Measurements from ENCODE around the gene NGRN. TPM values are rescaled to one million over a fixed set of nuclear protein-coding genes. Genes with fewer than 3 reads are reported as not detected.
"Not testable (repeated sequence)": the region's sequence is repeated elsewhere in the genome, so short reads cannot be mapped to it uniquely, and the experiment has no call there.

Gene NGRN
- total RNA-seq, 1 experiment from 2014 or later: 29.9 TPM

DNA sequence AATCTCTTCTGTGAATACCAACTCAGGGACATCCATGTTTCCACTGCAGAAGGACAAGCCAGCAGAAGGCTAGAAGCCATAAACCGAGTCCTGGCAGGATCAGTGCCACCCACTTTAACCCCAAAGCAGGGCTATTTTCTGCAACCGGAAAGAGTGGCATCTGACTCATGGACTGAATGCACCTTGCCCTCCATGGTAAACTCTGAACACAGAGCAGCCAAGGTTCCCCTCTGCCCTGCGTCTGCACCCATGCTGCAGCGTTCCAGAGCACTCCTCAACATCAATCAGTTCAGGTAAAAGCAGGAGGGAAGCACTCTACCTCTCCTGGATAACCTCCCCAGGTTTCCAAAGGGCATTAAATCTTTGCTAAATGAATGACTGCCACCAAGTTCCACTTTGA, 801 bp upstream of the NGRN start:
- Histone ChIP-seq H4K20me1 (ENCODE audit: insufficient read depth, low read depth, low read length) (peaks cover 17% of the 10 kb centered on the region), H3K27me3 (ENCODE audit: low read length) (no peaks in the 10 kb centered on the region), H3K36me3 (ENCODE audit: insufficient read depth, low read length) (peaks cover 13% of the 10 kb centered on the region; the same call in 1 of the 2 replicates), H2AFZ (ENCODE audit: low read length) (no peak overlapping the region; the same call in 1 of the 2 replicates), H3K4me1 (ENCODE audit: low read length) (peaks cover 42% of the 10 kb centered on the region), H3K9me3 (ENCODE audit: low read length) (no peaks in the 10 kb centered on the region), H3K9me2 (replicated peaks; ENCODE audit: insufficient read depth, low read length) (no peaks in the 10 kb centered on the region), H3K27ac (ENCODE audit: low read length) (peak overlapping the region; percentile 76), H3K4me3 (ENCODE audit: low read length) (peak overlapping the region; percentile 79), H3K79me2 (ENCODE audit: low read length) (peaks cover 36% of the 10 kb centered on the region), H3K4me2 (ENCODE audit: low read depth, low read length, poor library complexity, severe bottlenecking) (peak overlapping the region; percentile 82), H3K9ac (ENCODE audit: low read length) (peak overlapping the region; percentile 97)
- peak; percentile 67 for DNase-seq

DNA sequence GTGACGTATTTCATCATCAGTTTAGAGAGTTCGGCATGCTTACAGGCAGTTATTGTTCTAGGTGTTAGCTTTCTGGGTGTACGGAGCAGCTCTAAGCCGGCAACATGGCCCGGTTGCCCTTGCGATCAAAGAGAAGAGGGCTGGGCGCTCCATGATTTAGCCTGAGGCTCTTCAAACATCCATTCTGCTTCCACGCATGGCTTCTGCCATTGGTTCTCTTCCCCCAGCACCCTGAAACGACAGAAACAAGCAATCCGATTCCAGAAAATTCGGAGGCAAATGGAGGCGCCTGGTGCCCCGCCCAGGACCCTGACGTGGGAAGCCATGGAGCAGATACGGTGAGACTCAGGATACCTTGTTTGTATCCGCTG, 574 bp downstream of the NGRN start:
- Histone ChIP-seq H3K4me1 (ENCODE audit: low read length) (peaks cover 42% of the 10 kb centered on the region), H3K4me2 (ENCODE audit: low read depth, low read length, poor library complexity, severe bottlenecking) (peak overlapping the region; percentile 82), H3K79me2 (ENCODE audit: low read length) (peaks cover 49% of the 10 kb centered on the region), H3K9me3 (ENCODE audit: low read length) (no peaks in the 10 kb centered on the region), H3K36me3 (ENCODE audit: insufficient read depth, low read length) (peaks cover 26% of the 10 kb centered on the region; the same call in 1 of the 2 replicates), H3K27me3 (ENCODE audit: low read length) (no peaks in the 10 kb centered on the region), H3K9me2 (replicated peaks; ENCODE audit: insufficient read depth, low read length) (no peaks in the 10 kb centered on the region), H3K27ac (ENCODE audit: low read length) (peak overlapping the region; percentile 76), H2AFZ (ENCODE audit: low read length) (peak overlapping the region; percentile 68), H3K9ac (ENCODE audit: low read length) (peak overlapping the region; percentile 97), H3K4me3 (ENCODE audit: low read length) (peak overlapping the region; percentile 79), H4K20me1 (ENCODE audit: insufficient read depth, low read depth, low read length) (peaks cover 27% of the 10 kb centered on the region)
- DNase-seq: peak; percentile 81

DNA sequence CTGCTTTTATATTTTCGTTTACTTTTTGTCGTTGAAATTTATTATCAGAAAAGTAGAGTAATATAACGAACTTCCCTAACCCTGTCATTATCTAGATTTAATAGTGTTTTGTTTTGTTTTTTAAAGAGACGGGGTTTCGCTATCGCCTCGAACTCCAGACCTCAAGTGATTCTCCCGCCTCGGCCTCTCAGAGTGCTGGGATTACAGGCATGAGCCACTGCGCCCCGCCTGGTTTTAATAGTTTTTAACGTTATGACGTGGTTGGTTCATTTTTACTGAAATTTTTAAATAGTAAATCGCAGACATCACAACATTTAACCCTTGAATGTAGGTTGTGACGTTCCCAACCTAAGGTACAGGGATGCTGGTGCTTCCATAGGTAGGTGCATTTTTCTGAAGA, 1.0 kb downstream of the NGRN start:
- peaks cover 28% of the 10 kb centered on the region for H4K20me1 ChIP-seq (ENCODE audit: insufficient read depth, low read depth, low read length)
- peak overlapping the region; percentile 68; the same call in 1 of the 2 replicates for H2AFZ ChIP-seq (ENCODE audit: low read length)
- peaks cover 54% of the 10 kb centered on the region for H3K79me2 ChIP-seq (ENCODE audit: low read length)
- H3K4me3 ChIP-seq (ENCODE audit: low read length): peak overlapping the region; percentile 79
- peaks cover 42% of the 10 kb centered on the region for H3K4me1 ChIP-seq (ENCODE audit: low read length)
- peaks cover 30% of the 10 kb centered on the region; the same call in 1 of the 2 replicates for H3K36me3 ChIP-seq (ENCODE audit: insufficient read depth, low read length)
- H3K9me3 ChIP-seq (ENCODE audit: low read length): no peaks in the 10 kb centered on the region
- no peaks in the 10 kb centered on the region for H3K27me3 ChIP-seq (ENCODE audit: low read length)
- H3K27ac ChIP-seq (ENCODE audit: low read length): peak overlapping the region; percentile 76
- peak; percentile 64 for DNase-seq
- H3K9me2 ChIP-seq (replicated peaks; ENCODE audit: insufficient read depth, low read length): no peaks in the 10 kb centered on the region
- H3K4me2 ChIP-seq (ENCODE audit: low read depth, low read length, poor library complexity, severe bottlenecking): peak overlapping the region; percentile 82
- H3K9ac ChIP-seq (ENCODE audit: low read length): peak overlapping the region; percentile 97

DNA sequence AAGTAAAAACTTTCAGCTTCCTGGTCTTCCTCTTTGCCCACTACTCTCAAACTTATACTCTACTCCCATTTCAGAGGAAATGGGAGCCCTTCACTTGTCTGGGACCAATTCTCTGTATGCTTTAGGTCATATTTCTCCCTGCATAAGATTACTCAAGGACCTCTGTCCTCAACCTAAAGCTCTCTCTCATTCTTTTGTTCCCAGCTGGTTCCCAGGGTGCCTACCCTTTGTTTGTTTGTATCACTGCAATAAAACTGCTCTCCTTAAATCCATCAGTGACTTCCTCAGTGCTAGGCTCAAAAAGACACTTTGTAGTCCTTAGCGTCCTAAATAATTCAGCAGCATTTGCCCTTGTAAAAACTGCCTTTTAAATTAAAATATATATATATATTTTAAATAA, 2.9 kb downstream of the NGRN start:
- Histone ChIP-seq H3K4me1 (ENCODE audit: low read length) (peaks cover 40% of the 10 kb centered on the region), H3K79me2 (ENCODE audit: low read length) (peaks cover 64% of the 10 kb centered on the region), H3K4me2 (ENCODE audit: low read depth, low read length, poor library complexity, severe bottlenecking) (peak overlapping the region; percentile 82), H3K9me2 (replicated peaks; ENCODE audit: insufficient read depth, low read length) (no peaks in the 10 kb centered on the region), H3K27ac (ENCODE audit: low read length) (no peak overlapping the region), H3K9me3 (ENCODE audit: low read length) (no peaks in the 10 kb centered on the region), H4K20me1 (ENCODE audit: insufficient read depth, low read depth, low read length) (peaks cover 36% of the 10 kb centered on the region), H3K4me3 (ENCODE audit: low read length) (no peak overlapping the region), H3K9ac (ENCODE audit: low read length) (no peak overlapping the region), H3K27me3 (ENCODE audit: low read length) (no peaks in the 10 kb centered on the region), H2AFZ (ENCODE audit: low read length) (no peak overlapping the region), H3K36me3 (ENCODE audit: insufficient read depth, low read length) (peaks cover 40% of the 10 kb centered on the region; the same call in 1 of the 2 replicates)
- DNase-seq: no peak

DNA sequence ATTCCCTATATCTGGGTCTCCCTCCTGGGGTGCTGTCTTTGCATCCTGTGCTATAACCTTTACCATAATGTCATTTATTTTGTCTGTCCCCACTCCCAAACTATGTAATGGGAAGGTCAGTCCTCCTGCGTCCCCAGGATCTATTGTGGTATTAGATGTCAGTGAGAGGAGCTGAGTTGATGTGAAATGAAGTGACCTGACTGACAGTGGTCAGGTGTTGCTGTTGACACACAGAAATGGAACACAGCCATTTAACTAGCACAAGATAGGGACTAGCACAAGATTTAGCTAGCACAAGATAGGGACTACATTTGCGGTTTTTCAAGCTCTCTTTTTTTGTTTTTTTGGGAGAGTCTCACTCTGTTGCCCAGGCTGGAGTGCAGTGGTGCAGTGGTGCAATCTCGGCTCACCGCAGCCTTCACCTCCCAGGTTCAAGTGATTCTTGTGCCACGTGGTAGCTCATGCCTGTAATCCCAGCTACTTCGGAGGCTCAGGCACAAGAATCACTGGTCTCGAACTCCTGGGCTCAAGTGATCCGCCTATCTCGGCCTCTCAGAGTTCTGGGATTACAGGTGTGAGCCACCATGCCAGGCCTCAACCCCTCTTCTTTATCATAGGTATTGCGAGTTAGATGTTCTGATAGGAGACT, 5.2 kb downstream of the NGRN start:
- peaks cover 36% of the 10 kb centered on the region for H4K20me1 ChIP-seq (ENCODE audit: insufficient read depth, low read depth, low read length)
- no peaks in the 10 kb centered on the region for H3K9me3 ChIP-seq (ENCODE audit: low read length)
- no peak overlapping the region for H3K9ac ChIP-seq (ENCODE audit: low read length)
- H3K36me3 ChIP-seq (ENCODE audit: insufficient read depth, low read length): peaks cover 40% of the 10 kb centered on the region; the same call in 1 of the 2 replicates
- H2AFZ ChIP-seq (ENCODE audit: low read length): no peak overlapping the region
- H3K27ac ChIP-seq (ENCODE audit: low read length): no peak overlapping the region
- H3K79me2 ChIP-seq (ENCODE audit: low read length): peaks cover 62% of the 10 kb centered on the region
- no peak overlapping the region for H3K4me2 ChIP-seq (ENCODE audit: low read depth, low read length, poor library complexity, severe bottlenecking)
- no peaks in the 10 kb centered on the region for H3K9me2 ChIP-seq (replicated peaks; ENCODE audit: insufficient read depth, low read length)
- H3K4me1 ChIP-seq (ENCODE audit: low read length): peaks cover 23% of the 10 kb centered on the region
- no peak for DNase-seq
- no peak overlapping the region for H3K4me3 ChIP-seq (ENCODE audit: low read length)
- no peaks in the 10 kb centered on the region for H3K27me3 ChIP-seq (ENCODE audit: low read length)

DNA sequence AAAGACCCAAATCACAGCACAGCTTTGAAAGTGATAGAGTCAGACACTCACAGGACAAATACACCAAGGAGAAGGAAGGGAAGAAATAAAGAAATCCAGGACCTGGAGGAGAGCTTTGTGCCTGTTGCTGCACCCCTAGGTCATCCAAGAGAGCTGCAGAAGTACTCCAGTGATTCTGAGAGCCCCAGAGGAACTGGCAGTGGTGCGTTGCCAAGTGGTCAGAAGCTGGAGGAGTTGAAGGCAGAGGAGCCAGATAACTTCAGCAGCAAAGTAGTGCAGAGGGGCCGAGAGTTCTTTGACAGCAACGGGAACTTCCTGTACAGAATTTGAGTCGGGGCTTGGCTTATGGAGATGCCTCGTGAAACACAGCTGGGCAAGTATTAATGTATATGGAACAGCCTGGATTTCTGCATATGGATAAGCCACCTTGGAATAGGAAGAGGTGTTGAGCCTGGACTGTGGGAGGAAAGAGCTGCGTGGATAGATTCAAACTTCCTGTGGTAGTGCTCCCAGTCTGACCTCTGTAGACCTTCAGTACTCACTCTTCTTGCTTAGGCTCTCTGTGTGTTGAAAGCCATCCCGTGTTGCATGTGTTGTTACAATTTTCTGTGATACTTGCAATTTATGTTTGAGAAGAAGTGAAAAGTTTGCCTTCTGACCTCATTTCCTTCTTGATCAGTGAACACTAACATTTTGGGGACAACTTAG, 6.1 kb downstream of the NGRN start:
- Histone ChIP-seq H3K27me3 (ENCODE audit: low read length) (no peaks in the 10 kb centered on the region), H3K9me3 (ENCODE audit: low read length) (no peaks in the 10 kb centered on the region), H3K27ac (ENCODE audit: low read length) (no peak overlapping the region), H3K9ac (ENCODE audit: low read length) (no peak overlapping the region), H4K20me1 (ENCODE audit: insufficient read depth, low read depth, low read length) (peaks cover 34% of the 10 kb centered on the region), H3K79me2 (ENCODE audit: low read length) (peaks cover 53% of the 10 kb centered on the region), H3K4me1 (ENCODE audit: low read length) (peaks cover 19% of the 10 kb centered on the region), H3K4me2 (ENCODE audit: low read depth, low read length, poor library complexity, severe bottlenecking) (no peak overlapping the region), H3K4me3 (ENCODE audit: low read length) (no peak overlapping the region), H3K36me3 (ENCODE audit: insufficient read depth, low read length) (peaks cover 40% of the 10 kb centered on the region; the same call in 1 of the 2 replicates), H3K9me2 (replicated peaks; ENCODE audit: insufficient read depth, low read length) (no peaks in the 10 kb centered on the region), H2AFZ (ENCODE audit: low read length) (no peak overlapping the region)
- DNase-seq: no peak

DNA sequence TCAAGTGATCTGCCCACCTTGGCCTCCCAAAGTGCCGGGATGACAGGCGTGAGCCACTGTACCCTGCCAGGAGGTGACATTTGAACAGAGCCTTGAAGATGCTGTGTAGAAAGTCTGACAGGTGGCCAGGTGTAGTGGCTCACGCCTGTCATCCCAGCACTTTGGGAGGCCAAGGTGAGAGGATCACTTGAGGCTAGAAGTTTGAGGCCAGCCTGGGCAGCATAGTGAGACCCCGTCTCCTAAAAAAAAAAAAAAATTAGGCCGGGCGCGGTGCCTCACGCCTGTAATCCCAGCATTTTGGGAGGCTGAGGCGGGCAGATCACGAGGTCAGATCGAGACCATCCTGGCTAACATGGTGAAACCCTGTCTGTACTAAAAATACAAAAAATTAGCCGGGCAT, 13.0 kb downstream of the NGRN start:
- not testable (repeated sequence) for H3K4me3 ChIP-seq (ENCODE audit: low read length); H4K20me1 ChIP-seq (ENCODE audit: insufficient read depth, low read depth, low read length); H2AFZ ChIP-seq (ENCODE audit: low read length); H3K9me3 ChIP-seq (ENCODE audit: low read length); H3K27me3 ChIP-seq (ENCODE audit: low read length); H3K9me2 ChIP-seq (replicated peaks; ENCODE audit: insufficient read depth, low read length); DNase-seq; H3K36me3 ChIP-seq (ENCODE audit: insufficient read depth, low read length); H3K4me2 ChIP-seq (ENCODE audit: low read depth, low read length, poor library complexity, severe bottlenecking); H3K4me1 ChIP-seq (ENCODE audit: low read length); H3K9ac ChIP-seq (ENCODE audit: low read length); H3K79me2 ChIP-seq (ENCODE audit: low read length); H3K27ac ChIP-seq (ENCODE audit: low read length)

DNA sequence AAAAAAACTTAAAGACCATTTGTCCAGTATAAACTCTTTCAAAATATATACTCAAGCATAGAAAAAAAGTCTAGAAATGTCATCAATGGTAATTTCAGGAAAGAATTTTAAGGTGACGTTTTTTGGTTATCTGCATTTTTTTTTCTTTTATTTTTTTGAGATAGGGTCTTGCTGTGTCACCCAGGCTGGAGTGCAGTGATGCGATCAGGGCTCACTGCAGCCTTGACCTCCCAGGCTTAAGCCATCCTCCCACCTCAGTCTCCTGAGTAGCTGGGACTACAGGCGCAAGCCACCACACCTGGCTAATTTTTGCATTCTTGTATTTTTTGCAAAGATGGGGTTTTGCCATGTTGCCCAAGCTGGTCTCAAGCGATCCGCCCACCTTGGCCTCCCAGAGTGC, 15.3 kb downstream of the NGRN start:
- DNase-seq; H3K4me2 ChIP-seq (ENCODE audit: low read depth, low read length, poor library complexity, severe bottlenecking); H3K27ac ChIP-seq (ENCODE audit: low read length); H3K4me1 ChIP-seq (ENCODE audit: low read length); H3K4me3 ChIP-seq (ENCODE audit: low read length); H3K9ac ChIP-seq (ENCODE audit: low read length); H3K9me2 ChIP-seq (replicated peaks; ENCODE audit: insufficient read depth, low read length); H3K27me3 ChIP-seq (ENCODE audit: low read length); H3K36me3 ChIP-seq (ENCODE audit: insufficient read depth, low read length); H4K20me1 ChIP-seq (ENCODE audit: insufficient read depth, low read depth, low read length); H3K9me3 ChIP-seq (ENCODE audit: low read length); H3K79me2 ChIP-seq (ENCODE audit: low read length); H2AFZ ChIP-seq (ENCODE audit: low read length): not testable (repeated sequence)
